ENCODE measurements around the gene ACOT7. TPM values are rescaled to one million over a fixed set of nuclear protein-coding genes. Genes with fewer than 3 reads are reported as not detected.

ACOT7 gene
- total and polyA plus RNA-seq, 2 of the 13 experiments (the other 11 are each of a cell fraction or from before 2014, with no cell fraction given), result 33.0 to 55.8 TPM

DNA sequence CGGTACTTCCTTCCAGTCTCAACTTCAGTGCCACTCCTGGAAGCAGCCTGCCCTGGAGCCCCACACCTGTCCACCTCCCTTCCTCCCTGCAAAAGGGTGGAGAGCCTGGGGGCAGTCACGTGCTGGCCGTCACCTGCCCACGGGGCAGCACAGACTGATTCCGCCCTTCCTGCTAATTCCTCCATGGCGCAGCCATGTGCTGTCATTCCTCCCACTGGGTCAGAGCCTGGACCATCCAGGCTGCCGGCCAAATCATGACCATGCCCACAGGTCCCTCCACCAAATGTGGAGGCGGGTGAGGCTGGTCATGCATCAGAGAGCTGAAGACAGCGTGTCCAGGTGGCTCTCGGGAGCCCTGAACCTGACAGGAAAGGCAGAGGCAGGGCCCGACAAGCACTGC lies 108.2 kb downstream of the ACOT7 start:
- Histone ChIP-seq H3K4me2 (ENCODE audit: low read depth, low read length) (no peak overlapping the region), H3K79me2 (ENCODE audit: insufficient read depth, low read length) (no peaks in the 10 kb centered on the region), H3K27ac (ENCODE audit: extremely low read length, insufficient read depth, low read length) (no peak overlapping the region), H3K4me1 (ENCODE audit: insufficient read depth, low read length) (peaks cover 26% of the 10 kb centered on the region), H3K9me3 (ENCODE audit: low read length) (no peaks in the 10 kb centered on the region), H4K20me1 (ENCODE audit: insufficient read depth, low read length) (no peaks in the 10 kb centered on the region), H3K4me3 (replicated peaks in 1 of 3; ENCODE audit: insufficient read depth in 1 of 3, low read depth in 2 of 3, low read length in 3 of 3) (no peak overlapping the region), H2AFZ (ENCODE audit: low read length) (no peak overlapping the region), H3K36me3 (replicated peaks in 1 of 2; ENCODE audit: control insufficient read depth in 1 of 2, insufficient read depth in 2 of 2, low read length in 2 of 2) (peaks cover 2 to 11% of the 10 kb centered on the region in 2 experiments; a peak in 3 of 5 replicates), H3K27me3 (ENCODE audit: control insufficient read depth in 1 of 2, insufficient read depth in 2 of 2, low read length in 2 of 2) (no peaks in the 10 kb centered on the region), H3K9ac (ENCODE audit: insufficient read depth, low read depth, low read length) (no peak overlapping the region)
- in situ Hi-C loops (cut with HindIII; ENCODE audit: extremely low pct_ligation_motif_present, low pct_unique_long_range_greater_than_20kb) (no loop called here), intact Hi-C loops (cut with micrococcal nuclease; ENCODE audit: unreplicated experiment) (no loop called here)
- DNase-seq (ENCODE audit: low spot score), result no peak
- no peak for ATAC-seq
- no peak for FAIRE-seq
- no TSS peak for BruUV-seq (replicated peaks)
- no peak for TF ChIP-seq CHCHD3 (CRISPR knock-in tag; IDR thresholded peaks at IDR 0.05)
- no peak for TF ChIP-seq REPIN1 (CRISPR knock-in tag; IDR thresholded peaks at IDR 0.05; ENCODE audit: borderline replicate concordance, low read depth)
- no peak for TF ChIP-seq THAP11 (CRISPR knock-in tag; IDR thresholded peaks at IDR 0.05)
- no peak for TF ChIP-seq XRCC5 (optimal IDR thresholded peaks at IDR 0.05; ENCODE audit: low read length)
- TF ChIP-seq NFE2 (CRISPR knock-in tag; IDR thresholded peaks at IDR 0.05), result no peak
- TF ChIP-seq PRPF4 (IDR thresholded peaks at IDR 0.05; ENCODE audit: low read depth, low read length, poor library complexity, severe bottlenecking), result no peak
- TF ChIP-seq FOSL2 (CRISPR knock-in tag; IDR thresholded peaks at IDR 0.05), result no peak
- no peak for TF ChIP-seq CCAR2 (optimal IDR thresholded peaks at IDR 0.05; ENCODE audit: low read depth, low read length)
- TF ChIP-seq ZNF121 (CRISPR knock-in tag; IDR thresholded peaks at IDR 0.05), result no peak
- CTCF ChIA-PET (ENCODE audit: low intra/inter-chr PET ratio, low total read pairs), result no interaction called here
- POLR2A ChIA-PET, result no interaction called here
- WGBS (ENCODE audit: low lambda C conversion rate), result 94% methylated on average over 5 of the region's 11 CpGs

DNA sequence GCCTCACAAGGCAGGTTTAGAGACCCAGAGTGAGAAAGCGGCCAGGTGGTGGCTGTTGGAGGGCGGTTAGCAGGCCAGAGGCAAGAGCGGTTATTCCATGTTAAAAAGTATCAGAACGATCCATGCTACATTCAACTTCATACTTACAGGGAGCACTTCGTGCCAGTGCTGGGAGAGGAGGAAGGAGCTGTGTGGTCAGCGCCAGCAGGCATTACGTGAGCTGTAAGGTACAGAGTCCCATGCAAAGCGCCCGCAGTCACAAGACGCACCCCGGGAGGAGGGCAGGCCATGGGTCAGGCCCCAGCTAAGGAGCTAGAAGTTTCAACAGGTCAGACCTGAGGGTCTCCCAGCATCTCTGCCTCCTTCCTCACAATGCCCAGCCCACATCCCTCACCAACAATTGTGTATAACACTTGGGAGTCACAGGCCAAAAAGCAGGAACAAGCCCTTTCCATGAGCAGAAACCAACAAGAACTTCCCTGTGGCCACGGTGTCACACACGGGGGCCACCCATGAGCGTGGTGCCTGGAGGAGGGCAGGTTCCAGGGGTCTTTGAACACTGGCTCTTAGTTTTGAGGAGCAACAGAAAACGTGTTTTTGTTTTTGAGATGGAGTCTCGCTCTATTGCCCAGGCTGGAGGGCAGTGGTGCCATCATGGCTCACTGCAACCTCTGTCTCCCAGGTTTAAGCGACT lies 110.8 kb downstream of the ACOT7 start:
- FAIRE-seq (no peak), ATAC-seq (no peak), DNase-seq (ENCODE audit: low spot score) (no peak)
- ChIA-PET CTCF (ENCODE audit: low intra/inter-chr PET ratio, low total read pairs) (no interaction called here), POLR2A (no interaction called here)
- WGBS (ENCODE audit: low lambda C conversion rate), result 95% methylated on average over 15 of the region's 17 CpGs
- in situ Hi-C loops (cut with HindIII; ENCODE audit: extremely low pct_ligation_motif_present, low pct_unique_long_range_greater_than_20kb), result loop anchor here (5.0 kb wide), 1 partner anchor 35 kb away; no protein-coding TSS in a partner anchor
- Histone ChIP-seq H3K4me3 (replicated peaks in 1 of 3; ENCODE audit: insufficient read depth in 1 of 3, low read depth in 2 of 3, low read length in 3 of 3) (no peak overlapping the region), H3K79me2 (ENCODE audit: insufficient read depth, low read length) (no peaks in the 10 kb centered on the region), H3K9ac (ENCODE audit: insufficient read depth, low read depth, low read length) (no peak overlapping the region), H3K27me3 (ENCODE audit: control insufficient read depth in 1 of 2, insufficient read depth in 2 of 2, low read length in 2 of 2) (no peaks in the 10 kb centered on the region), H2AFZ (ENCODE audit: low read length) (no peak overlapping the region), H3K36me3 (replicated peaks in 1 of 2; ENCODE audit: control insufficient read depth in 1 of 2, insufficient read depth in 2 of 2, low read length in 2 of 2) (peaks cover 1 to 6% of the 10 kb centered on the region in 2 experiments; a peak in 2 of 5 replicates), H3K9me3 (ENCODE audit: low read length) (no peaks in the 10 kb centered on the region), H4K20me1 (ENCODE audit: insufficient read depth, low read length) (no peaks in the 10 kb centered on the region), H3K4me1 (ENCODE audit: insufficient read depth, low read length) (peaks cover 27% of the 10 kb centered on the region), H3K27ac (ENCODE audit: extremely low read length, insufficient read depth, low read length) (peak overlapping the region; percentile 47), H3K4me2 (ENCODE audit: low read depth, low read length) (no peak overlapping the region)
- intact Hi-C loops (cut with micrococcal nuclease; ENCODE audit: unreplicated experiment), result no loop called here
- BruUV-seq (replicated peaks), result no TSS peak
- TF ChIP-seq ZNF143 (CRISPR knock-in tag; IDR thresholded peaks at IDR 0.05) (no peak), RBM39 (IDR thresholded peaks at IDR 0.05; ENCODE audit: low read depth, low read length, poor library complexity, severe bottlenecking) (no peak), ZBTB1 (CRISPR knock-in tag; IDR thresholded peaks at IDR 0.05; ENCODE audit: borderline replicate concordance) (no peak), KDM2A (CRISPR knock-in tag; IDR thresholded peaks at IDR 0.05; ENCODE audit: borderline replicate concordance, low read depth) (no peak), AGO2 (optimal IDR thresholded peaks at IDR 0.05; ENCODE audit: low read depth, low read length) (no peak), MZF1 (CRISPR knock-in tag; IDR thresholded peaks at IDR 0.05; ENCODE audit: borderline replicate concordance) (no peak), RFX3 (CRISPR knock-in tag; IDR thresholded peaks at IDR 0.05) (no peak), E2F5 (CRISPR knock-in tag; conservative IDR thresholded peaks at IDR 0.05) (no peak), ZNF614 (CRISPR knock-in tag; IDR thresholded peaks at IDR 0.05; ENCODE audit: borderline replicate concordance) (no peak), SRY (CRISPR knock-in tag; IDR thresholded peaks at IDR 0.05) (no peak), HNRNPL (IDR thresholded peaks at IDR 0.05; ENCODE audit: low read depth, low read length) (no peak), ELF4 (CRISPR knock-in tag; IDR thresholded peaks at IDR 0.05; ENCODE audit: borderline replicate concordance) (no peak)

All from HepG2 (cell line).